ENCODE data around the gene DOCK1.

The DOCK1 gene

GRCh38 chr10:127034790-127035189, 129.6 kb downstream of the DOCK1 start:
- Histone ChIP-seq H3K27ac (no peak overlapping the region), H3K36me3 (ENCODE audit: control insufficient read depth, insufficient read depth, low read length) (no peaks in the 10 kb centered on the region), H3K4me2 (ENCODE audit: low read length) (no peak overlapping the region), H3K4me1 (no peaks in the 10 kb centered on the region), H3K9ac (no peak overlapping the region), H3K9me3 (ENCODE audit: control insufficient read depth, low read length) (no peaks in the 10 kb centered on the region), H3K4me3 (ENCODE audit: low read depth, low read length) (no peak overlapping the region), H3K79me2 (no peaks in the 10 kb centered on the region), H3K27me3 (ENCODE audit: control insufficient read depth, insufficient read depth, low read length) (no peaks in the 10 kb centered on the region), H2AFZ (no peak overlapping the region)
- TF ChIP-seq, protein P1, sequence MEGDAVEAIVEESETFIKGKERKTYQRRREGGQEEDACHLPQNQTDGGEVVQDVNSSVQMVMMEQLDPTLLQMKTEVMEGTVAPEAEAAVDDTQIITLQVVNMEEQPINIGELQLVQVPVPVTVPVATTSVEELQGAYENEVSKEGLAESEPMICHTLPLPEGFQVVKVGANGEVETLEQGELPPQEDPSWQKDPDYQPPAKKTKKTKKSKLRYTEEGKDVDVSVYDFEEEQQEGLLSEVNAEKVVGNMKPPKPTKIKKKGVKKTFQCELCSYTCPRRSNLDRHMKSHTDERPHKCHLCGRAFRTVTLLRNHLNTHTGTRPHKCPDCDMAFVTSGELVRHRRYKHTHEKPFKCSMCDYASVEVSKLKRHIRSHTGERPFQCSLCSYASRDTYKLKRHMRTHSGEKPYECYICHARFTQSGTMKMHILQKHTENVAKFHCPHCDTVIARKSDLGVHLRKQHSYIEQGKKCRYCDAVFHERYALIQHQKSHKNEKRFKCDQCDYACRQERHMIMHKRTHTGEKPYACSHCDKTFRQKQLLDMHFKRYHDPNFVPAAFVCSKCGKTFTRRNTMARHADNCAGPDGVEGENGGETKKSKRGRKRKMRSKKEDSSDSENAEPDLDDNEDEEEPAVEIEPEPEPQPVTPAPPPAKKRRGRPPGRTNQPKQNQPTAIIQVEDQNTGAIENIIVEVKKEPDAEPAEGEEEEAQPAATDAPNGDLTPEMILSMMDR (IDR thresholded peaks at IDR 0.05), result no peak

DNA sequence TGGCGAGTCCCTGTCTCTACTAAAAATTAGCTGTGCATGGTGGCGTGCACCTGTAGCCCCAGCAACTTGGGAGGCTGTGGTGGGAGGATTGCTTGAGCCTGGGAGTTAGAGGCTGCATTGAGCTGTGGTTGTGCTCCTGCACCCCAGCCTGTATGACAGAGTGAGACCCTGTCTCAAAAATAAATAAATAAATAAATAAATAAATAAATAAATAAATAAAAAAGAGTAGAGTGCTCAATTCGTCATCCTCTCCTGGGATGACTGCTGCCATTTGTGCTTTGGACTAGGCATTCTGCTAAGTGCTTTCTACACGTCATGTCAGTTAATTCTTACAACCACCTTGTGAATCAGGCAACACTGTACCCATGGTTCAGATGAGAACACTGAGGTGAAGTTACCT, 130.6 kb downstream of the DOCK1 start:
- H3K27me3 ChIP-seq (ENCODE audit: control insufficient read depth, insufficient read depth, low read length), result no peaks in the 10 kb centered on the region
- no peaks in the 10 kb centered on the region for H3K79me2 ChIP-seq
- H3K27ac ChIP-seq, result no peak overlapping the region
- no peaks in the 10 kb centered on the region for H3K9me3 ChIP-seq (ENCODE audit: control insufficient read depth, low read length)
- no peaks in the 10 kb centered on the region for H3K4me1 ChIP-seq
- no peak overlapping the region for H2AFZ ChIP-seq
- H3K4me3 ChIP-seq (ENCODE audit: low read depth, low read length), result no peak overlapping the region
- no peaks in the 10 kb centered on the region for H3K36me3 ChIP-seq (ENCODE audit: control insufficient read depth, insufficient read depth, low read length)
- H3K9ac ChIP-seq, result no peak overlapping the region
- TF ChIP-seq, protein P1 (IDR thresholded peaks at IDR 0.05), result no peak
- no peak overlapping the region for H3K4me2 ChIP-seq (ENCODE audit: low read length)

DNA sequence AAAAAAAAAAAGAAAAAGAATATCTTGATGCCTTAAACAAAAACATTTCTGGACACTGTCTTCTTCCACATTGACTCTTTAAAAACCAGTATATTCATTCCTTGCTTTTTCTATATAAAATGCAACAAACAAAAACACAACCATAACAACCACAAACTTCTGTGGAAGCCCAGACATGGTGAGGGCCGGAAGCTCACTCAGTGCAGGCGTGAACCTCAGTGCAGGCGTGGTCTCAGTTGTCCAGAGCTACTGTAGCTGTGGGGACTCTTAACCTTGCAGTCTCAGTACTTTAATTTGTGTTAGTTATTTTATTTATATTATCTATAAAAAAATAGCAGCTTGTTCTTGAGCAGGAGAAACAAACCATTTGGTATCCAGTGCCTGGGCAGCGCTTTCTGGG, 131.8 kb downstream of the DOCK1 start:
- Histone ChIP-seq H3K4me2 (ENCODE audit: low read length) (no peak overlapping the region), H3K4me1 (no peaks in the 10 kb centered on the region), H3K9ac (no peak overlapping the region), H3K79me2 (no peaks in the 10 kb centered on the region), H3K9me3 (ENCODE audit: control insufficient read depth, low read length) (no peaks in the 10 kb centered on the region), H3K27ac (no peak overlapping the region), H3K4me3 (ENCODE audit: low read depth, low read length) (no peak overlapping the region), H3K27me3 (ENCODE audit: control insufficient read depth, insufficient read depth, low read length) (no peaks in the 10 kb centered on the region), H2AFZ (no peak overlapping the region), H3K36me3 (ENCODE audit: control insufficient read depth, insufficient read depth, low read length) (no peaks in the 10 kb centered on the region)
- TF ChIP-seq, protein P1 (IDR thresholded peaks at IDR 0.05), result no peak

DNA sequence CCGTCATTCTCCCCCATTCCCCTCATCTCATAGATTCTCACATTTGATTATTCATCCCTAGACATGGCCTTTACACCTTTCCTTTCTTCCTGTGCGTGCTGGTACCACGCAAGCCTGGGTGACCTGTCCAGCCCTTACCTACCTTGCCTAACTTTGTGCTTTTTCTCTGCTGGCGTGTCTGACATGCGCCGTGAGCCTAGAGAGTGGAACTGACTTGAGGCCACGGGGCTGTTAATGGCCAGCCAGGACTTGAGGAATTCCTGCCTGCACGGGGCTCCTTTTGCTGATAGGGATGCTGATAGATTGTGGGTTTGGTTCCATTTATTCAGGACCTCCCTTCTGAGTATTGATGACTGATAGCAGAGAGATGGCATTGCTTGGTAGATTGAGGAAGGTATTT, 134.2 kb downstream of the DOCK1 start:
- TF ChIP-seq, protein P1 (IDR thresholded peaks at IDR 0.05), result no peak
- Histone ChIP-seq H3K4me2 (ENCODE audit: low read length) (no peak overlapping the region), H3K4me3 (ENCODE audit: low read depth, low read length) (no peak overlapping the region), H3K9me3 (ENCODE audit: control insufficient read depth, low read length) (no peaks in the 10 kb centered on the region), H3K27me3 (ENCODE audit: control insufficient read depth, insufficient read depth, low read length) (no peaks in the 10 kb centered on the region), H2AFZ (no peak overlapping the region), H3K27ac (no peak overlapping the region), H3K4me1 (no peaks in the 10 kb centered on the region), H3K9ac (no peak overlapping the region), H3K79me2 (no peaks in the 10 kb centered on the region), H3K36me3 (ENCODE audit: control insufficient read depth, insufficient read depth, low read length) (no peaks in the 10 kb centered on the region)

GRCh38 chr10:127040756-127041155, 135.5 kb downstream of the DOCK1 start:
- Histone ChIP-seq H3K9ac (no peak overlapping the region), H2AFZ (no peak overlapping the region), H3K27ac (no peak overlapping the region), H3K4me3 (ENCODE audit: low read depth, low read length) (no peak overlapping the region), H3K4me1 (no peaks in the 10 kb centered on the region), H3K79me2 (no peaks in the 10 kb centered on the region), H3K9me3 (ENCODE audit: control insufficient read depth, low read length) (no peaks in the 10 kb centered on the region), H3K4me2 (ENCODE audit: low read length) (no peak overlapping the region), H3K27me3 (ENCODE audit: control insufficient read depth, insufficient read depth, low read length) (no peaks in the 10 kb centered on the region), H3K36me3 (ENCODE audit: control insufficient read depth, insufficient read depth, low read length) (no peaks in the 10 kb centered on the region)
- TF ChIP-seq, protein P1 (IDR thresholded peaks at IDR 0.05), result no peak

Measured in parathyroid adenoma (tissue), 2 donors.